GM21619 (cell line): ENCODE data around the gene PAXX.

Experiments used
- ATAC-seq: cut with Tn5 transposase; IDR thresholded peaks from one replicate; pipeline ENCODE4 v1.9.1; 2021; ENCODE audit not compliant: unreplicated experiment

PAXX gene

DNA sequence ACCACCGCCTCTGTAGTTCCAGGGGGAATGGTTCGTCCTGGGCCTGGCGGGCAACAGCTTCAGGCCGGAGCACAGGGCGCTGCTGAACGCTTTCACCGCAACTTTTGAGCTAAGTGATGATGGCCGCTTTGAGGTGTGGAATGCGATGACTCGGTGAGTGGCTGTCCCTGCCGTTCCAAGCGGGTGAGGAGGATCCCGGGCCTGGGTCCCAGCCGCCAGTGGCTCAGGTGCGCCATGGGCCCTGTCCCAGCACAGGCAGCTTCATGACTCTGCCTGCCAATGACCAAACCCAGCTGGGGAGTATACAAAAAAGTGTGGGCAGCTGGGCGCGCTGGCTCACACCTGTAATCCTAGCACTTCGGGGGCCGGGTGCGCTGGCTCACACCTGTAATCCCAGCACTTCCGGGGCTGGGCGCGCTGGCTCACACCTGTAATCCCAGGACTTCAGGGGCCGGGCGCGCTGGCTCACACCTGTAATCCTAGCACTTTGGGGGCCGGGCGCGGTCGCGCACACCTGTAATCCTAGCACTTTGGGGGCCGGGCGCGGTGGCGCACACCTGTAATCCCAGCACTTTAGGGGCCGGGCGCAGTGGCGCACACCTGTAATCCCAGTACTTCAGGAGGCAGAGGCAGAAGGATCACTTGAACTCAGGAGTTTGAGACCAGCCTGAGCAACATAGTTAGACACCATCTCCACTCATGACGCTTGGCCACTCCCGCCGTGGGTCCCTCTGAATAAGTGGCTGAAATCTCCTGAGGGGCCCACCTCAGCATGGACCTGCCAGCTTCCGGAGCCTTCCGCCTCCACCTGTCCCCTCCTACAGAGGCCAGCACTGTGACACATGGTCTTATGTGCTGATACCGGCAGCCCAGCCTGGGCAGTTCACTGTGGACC lies 39.1 kb upstream of the PAXX start:
- ATAC-seq, result no peak

GRCh38 chr9:136953771-136954269 lies 38.4 kb upstream of the PAXX start:
- no peak for ATAC-seq

GRCh38 chr9:136954270-136955083 lies 37.7 kb upstream of the PAXX start:
- no peak for ATAC-seq

DNA sequence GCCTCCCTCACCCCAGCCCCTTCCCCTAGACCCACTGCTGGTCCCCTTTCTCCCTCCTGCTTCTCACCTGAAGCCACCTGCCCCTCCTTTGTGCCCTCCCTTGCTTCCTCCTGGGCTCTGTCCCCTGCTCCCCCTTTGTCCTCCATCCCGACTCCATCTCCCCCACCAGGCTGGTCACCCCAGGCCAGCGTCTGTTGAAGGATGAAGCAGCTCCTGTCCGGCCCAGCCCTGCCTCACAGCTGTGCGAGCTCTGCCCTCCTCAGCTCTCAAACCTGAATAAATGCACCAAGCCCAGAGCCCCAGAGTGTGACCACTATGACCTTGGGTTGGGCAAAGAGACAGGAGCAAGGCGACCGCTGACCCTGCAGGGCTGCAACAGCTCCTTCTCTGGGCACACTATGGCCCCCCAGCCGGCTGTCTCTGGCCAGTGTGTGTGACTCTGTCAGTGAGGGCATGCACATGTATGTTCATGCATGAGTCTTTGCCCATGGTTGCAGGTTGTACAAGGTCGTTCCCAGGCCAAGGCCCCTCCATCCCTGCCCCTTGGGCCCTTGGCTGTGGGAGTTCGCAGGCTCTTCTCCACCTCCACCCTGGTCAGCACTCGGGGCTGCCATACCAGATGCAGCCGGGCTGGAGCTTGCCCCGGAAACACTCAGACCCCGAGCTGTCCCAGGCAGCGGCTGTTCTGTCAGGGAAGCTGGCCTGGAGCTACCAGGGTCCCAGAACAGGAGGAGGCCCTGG lies 36.9 kb upstream of the PAXX start:
- no peak for ATAC-seq

- no peak for ATAC-seq
These were observed 36.3 kb upstream of the PAXX start for GRCh38 chr9:136955943-136956335.

DNA sequence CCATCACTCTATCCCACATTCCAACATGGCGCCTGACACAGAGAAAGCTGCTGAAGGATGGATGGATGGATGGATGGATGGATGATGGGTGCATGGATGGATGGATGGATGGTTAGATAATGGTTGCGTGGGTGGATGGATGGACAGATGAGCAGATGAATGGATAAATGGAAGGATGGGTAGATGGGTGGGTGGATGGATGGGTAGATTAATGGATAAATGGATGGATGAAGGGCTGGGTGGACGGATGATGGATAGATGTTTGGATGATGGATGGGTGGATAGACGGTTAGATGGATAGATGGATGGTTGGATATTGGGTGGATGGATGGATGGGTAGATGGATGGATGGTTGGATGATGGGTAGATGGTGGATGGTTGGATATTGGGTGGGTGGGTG lies 35.6 kb upstream of the PAXX start:
- no peak for ATAC-seq

- ATAC-seq, result no peak
These were observed 34.8 kb upstream of the PAXX start for GRCh38 chr9:136957461-136957860.

DNA sequence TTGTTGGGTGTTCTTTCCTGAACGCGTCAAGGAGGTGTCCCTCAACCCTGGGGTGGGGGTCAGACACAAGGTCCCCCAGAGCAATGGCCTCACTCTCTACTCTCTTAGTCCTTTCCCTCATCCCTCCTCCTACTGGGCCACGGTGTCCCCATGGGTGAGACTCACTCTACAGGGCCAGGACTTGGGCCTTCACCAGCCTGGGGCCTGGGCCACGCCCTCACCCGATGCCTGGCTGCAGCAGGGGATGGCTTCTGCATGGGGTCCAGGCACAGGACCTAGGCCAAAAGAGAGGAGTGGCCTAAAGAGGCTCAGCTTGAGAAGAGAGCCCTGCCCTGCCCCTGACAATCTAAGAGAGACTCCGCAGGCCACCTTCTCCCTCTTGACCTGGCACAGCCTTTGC lies 34.3 kb upstream of the PAXX start:
- ATAC-seq, result no peak

DNA sequence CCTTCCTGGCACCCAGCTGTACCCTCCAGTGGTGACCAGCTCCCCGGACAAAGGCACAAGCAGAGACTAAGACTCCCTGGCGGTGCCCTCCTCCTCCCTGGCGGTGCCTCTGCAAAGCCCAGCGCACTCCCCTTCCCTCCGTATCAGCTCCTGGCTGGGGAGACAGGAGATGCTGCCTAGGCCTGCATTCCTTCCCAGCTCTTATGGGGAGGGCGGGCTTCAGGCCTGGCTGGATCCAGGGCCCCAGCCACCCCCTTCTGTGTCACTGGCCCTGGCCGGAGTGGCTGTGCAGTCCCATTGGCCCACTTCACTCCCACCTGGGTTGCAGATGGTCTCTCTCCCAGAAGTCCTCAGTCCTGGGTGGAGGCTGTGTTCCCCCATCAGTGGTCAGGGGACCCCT lies 33.7 kb upstream of the PAXX start:
- ATAC-seq, result no peak

- ATAC-seq, result no peak
These were observed 33.0 kb upstream of the PAXX start for GRCh38 chr9:136958898-136959850.

DNA sequence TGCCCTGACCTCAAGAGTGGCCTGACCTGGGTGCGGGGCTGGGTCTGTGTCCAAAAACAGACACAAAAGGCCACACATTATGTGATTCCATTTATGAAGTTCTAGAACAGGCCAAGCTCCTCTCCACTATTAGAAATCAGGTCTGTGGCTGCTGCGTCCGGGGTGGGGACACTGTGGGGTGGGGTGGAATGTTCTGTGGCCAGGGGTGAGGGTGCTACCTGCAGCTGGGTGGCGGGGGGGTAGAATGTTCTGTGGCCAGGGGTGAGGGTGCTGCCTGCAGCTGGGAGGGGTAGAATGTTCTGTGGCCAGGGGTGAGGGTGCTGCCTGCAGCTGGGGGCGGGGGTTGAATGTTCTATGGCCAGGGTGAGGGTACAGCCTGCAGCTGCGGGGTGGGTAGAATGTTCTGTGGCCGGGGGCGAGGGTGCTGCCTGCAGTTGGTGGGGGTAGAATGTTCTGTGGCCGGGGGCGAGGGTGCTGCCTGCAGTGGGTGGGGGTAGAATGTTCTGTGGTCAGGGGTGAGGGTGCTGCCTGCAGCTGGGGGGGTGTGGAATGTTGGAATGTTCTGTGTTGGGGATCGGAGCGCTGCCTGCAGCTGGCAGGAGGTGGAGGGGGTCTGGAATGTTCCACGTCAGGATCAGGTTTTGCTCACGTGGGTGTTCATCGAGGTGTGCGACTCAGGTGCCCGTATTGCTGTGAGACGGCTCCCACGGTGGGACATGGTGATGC lies 31.8 kb upstream of the PAXX start:
- no peak for ATAC-seq

DNA sequence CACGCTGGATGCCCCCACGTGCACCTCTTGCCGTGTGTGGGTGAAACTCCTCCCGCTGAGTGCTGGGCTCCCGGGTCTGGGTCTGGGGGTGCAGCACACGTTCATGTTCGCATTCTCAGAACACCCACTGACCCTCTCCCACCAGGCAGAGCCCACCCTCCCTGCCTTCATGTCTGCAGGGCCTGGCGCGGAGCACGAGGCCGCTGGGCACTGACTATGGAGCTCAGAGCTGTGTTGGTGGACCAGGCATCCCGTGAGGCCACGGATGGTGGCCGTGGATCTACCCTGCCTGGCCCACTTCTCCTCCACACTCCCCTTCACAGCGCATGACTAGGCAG lies 31.3 kb upstream of the PAXX start:
- ATAC-seq, result no peak

GRCh38 chr9:136961279-136962065 lies 30.8 kb upstream of the PAXX start:
- no peak for ATAC-seq

- no peak for ATAC-seq
These were observed 30.1 kb upstream of the PAXX start for GRCh38 chr9:136962163-136962562.

DNA sequence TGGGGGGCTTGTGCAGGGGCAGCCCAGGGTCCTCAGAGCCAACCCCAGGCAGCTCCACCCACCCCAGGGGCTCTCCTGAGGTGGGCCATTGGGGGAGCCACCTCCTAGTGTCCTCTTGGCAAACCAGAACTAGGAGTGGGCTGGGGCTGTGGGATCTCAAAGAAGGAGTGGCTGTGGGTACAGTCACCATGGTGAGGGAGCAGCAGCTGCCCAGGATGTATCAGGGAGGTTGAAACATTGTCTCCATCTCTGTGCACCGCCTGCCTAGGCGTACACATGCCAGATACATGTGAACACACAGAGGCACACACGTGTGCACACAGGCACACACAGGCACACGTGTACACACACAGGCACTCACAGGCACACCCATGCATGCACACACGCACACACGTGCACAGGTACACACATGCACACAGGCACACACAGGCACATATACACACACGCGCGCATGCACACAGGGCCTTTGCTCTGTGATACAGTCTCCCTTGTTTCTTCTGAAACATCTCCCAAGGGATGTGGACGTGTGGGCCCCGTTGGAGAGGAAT lies 29.4 kb upstream of the PAXX start:
- ATAC-seq, result no peak

- ATAC-seq, result no peak
These were observed 28.9 kb upstream of the PAXX start for GRCh38 chr9:136963341-136963740.

GRCh38 chr9:136963751-136964150 lies 28.5 kb upstream of the PAXX start:
- no peak for ATAC-seq

DNA sequence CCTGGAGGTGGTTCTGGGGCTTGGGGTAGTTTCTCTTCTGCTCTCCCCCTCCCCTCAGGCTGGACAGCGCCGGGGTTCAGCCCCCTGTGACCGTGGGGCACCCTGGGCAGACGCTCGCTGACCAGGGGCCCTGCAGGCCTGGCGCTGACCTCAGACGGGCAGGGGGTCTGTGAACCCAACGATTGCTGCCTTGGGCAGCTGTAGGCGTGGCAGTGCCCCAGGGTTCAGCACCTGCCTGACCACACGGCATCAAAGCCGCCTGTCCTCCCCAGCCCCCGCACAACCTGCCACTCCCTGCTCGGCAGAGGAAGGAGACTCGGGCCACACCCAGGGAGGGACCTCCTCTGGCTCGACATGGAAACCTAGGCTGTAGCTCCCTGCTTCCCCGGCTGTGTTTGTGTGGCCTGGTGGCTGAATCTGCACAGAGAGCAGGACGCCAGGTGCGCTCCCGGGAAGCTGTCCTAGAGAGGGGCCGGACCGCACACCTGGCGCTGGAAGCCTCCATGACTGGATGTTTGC lies 28.0 kb upstream of the PAXX start:
- ATAC-seq, result no peak
